Uterus (tissue), 2 donors: ENCODE data around the gene RGS6.

ENCODE experiments used
- CTCF ChIP-seq, 4 experiments: fragments of 200-600 bp in 2 of 4; fragments of 450-650 bp in 2 of 4; sonication (generic) in 2 of 4; IDR thresholded peaks; one replicate each; pipeline ENCODE4 v1.5.1; 2016 to 2019; ENCODE audit warnings: antibody characterized with exemption in 4 of 4, mild to moderate bottlenecking in 2 of 4, moderate library complexity in 1 of 4
- POLR2A ChIP-seq, 2 donors: fragments of 450-650 bp; IDR thresholded peaks; one replicate each; pipeline ENCODE4 v1.6.1; 2016; ENCODE audit warnings: antibody characterized with exemption in 2 of 2, mild to moderate bottlenecking in 1 of 2, moderate library complexity in 1 of 2

DNA sequence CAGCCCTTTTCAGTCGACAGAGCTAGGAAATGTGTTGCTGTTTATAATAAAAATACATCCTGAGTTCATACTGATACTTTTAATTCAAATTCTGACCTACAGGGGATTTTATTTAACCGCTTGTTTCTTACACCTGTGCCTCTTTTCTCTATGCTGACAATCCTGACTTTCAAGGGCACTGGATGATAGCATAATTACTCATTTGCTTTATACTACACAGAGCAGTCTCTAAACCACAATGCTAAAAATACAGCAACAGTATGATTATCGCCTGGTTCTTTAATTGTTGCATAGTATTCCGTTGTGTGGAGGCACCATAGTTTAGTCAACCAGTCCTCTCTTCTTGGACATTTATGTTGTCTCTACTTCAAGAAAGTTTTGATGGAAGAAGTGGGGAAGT, 588.8 kb downstream of the RGS6 start:
- TF ChIP-seq CTCF (IDR thresholded peaks at IDR 0.05), result no peak
- TF ChIP-seq POLR2A (IDR thresholded peaks at IDR 0.05), result no peak
